GM21390 (cell line): ENCODE measurements around the gene EZR.

ENCODE experiments used
- ATAC-seq: cut with Tn5 transposase; IDR thresholded peaks from one replicate; pipeline ENCODE4 v1.9.1; 2021; ENCODE audit not compliant: unreplicated experiment

The EZR gene

GRCh38 chr6:158780246-158780884 is 38.8 kb downstream of the EZR start:
- no peak for ATAC-seq

- no peak for ATAC-seq
Measured at GRCh38 chr6:158778005-158778527, 41.1 kb downstream of the EZR start.

- ATAC-seq = no peak
Measured at GRCh38 chr6:158777510-158777909, 41.7 kb downstream of the EZR start.

GRCh38 chr6:158776737-158777136 is 42.4 kb downstream of the EZR start:
- no peak for ATAC-seq

GRCh38 chr6:158775832-158776231 is 43.3 kb downstream of the EZR start:
- ATAC-seq = no peak

GRCh38 chr6:158774717-158775449 is 44.3 kb downstream of the EZR start:
- ATAC-seq = no peak

- ATAC-seq = no peak
Measured at GRCh38 chr6:158773581-158774449, 45.4 kb downstream of the EZR start.

GRCh38 chr6:158772851-158773371 is 46.3 kb downstream of the EZR start:
- no peak for ATAC-seq

- no peak for ATAC-seq
Measured at GRCh38 chr6:158772172-158772571, 47.0 kb downstream of the EZR start.

- no peak for ATAC-seq
Measured at GRCh38 chr6:158771399-158772152, 47.6 kb downstream of the EZR start.

- no peak for ATAC-seq
Measured at GRCh38 chr6:158770533-158771330, 48.4 kb downstream of the EZR start.

GRCh38 chr6:158769771-158770432 is 49.3 kb downstream of the EZR start:
- no peak for ATAC-seq

- ATAC-seq = no peak
Measured at GRCh38 chr6:158769234-158769770, 49.9 kb downstream of the EZR start.

- no peak for ATAC-seq
Measured at GRCh38 chr6:158768436-158768835, 50.7 kb downstream of the EZR start.

- no peak for ATAC-seq
Measured at GRCh38 chr6:158767709-158768108, 51.5 kb downstream of the EZR start.

- no peak for ATAC-seq
Measured at GRCh38 chr6:158766621-158767455, 52.3 kb downstream of the EZR start.

GRCh38 chr6:158765499-158766068 is 53.6 kb downstream of the EZR start:
- no peak for ATAC-seq

- no peak for ATAC-seq
Measured at GRCh38 chr6:158764926-158765325, 54.2 kb downstream of the EZR start.
